ENCODE results near the gene MAPK7. TPM values are rescaled to one million over a fixed set of nuclear protein-coding genes. Genes with fewer than 3 reads are reported as not detected.

MAPK7 gene
- total and polyA plus RNA-seq, 8 donors: 19.8 to 33.8 (median 24.3) TPM

DNA sequence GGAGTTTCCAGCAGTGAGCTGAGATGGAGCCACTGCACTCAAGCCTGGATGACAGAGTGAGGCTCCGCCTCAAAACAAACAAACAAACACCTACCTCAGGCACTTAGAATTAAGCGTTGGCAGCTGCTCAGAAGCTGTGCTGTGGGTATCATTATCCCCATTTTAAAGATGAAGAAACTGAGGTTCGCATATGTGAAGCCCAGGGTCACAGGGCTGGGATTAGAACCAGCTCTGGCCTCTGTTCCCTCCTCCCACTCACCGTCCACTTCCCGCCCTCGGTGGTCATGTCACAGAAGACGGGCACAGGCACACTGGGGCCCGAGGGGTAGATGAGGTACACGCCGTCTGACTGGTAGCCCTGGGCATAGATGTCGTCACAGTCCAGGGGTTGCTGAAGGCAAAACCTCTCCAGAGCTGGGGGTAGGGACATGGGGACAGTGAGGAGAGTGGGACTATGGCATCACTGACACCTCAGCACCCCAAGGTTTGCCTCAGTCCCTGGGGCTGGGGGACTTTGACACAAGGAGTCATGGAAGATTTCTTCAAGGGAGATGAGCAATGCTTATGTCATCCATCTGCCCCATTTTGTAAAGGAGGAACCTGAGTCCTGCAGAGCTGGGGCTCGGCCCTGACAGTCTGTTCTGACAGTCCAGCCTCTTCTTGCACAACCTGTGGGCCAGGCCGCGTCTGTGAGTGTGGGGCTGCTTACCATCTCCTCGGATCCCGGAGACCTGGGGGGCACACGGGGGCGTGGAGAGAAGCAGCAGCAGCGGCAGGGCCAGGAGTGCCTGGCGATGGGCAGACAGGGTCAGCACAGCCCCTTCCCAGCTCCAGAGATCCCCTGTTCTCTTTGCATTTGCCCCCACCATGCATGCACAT is 8.0 kb downstream of the MAPK7 start:
- intact Hi-C loops (cut with DNase I): no loop called here
- Histone ChIP-seq H3K27me3 (no peaks in the 10 kb centered on the region), H3K9me3 (no peaks in the 10 kb centered on the region), H3K36me3 (peaks cover 0 to 45% of the 10 kb centered on the region in 2 donors), H3K4me1 (peaks cover 26 to 68% of the 10 kb centered on the region in 2 donors), H3K27ac (peak overlapping the region; percentile 63 to 72), H3K4me3 (peak overlapping the region; percentile 10 to 25)
- peak; percentile 42 for ATAC-seq
- peak in 2 of 4 donors; percentile 79 to 92 for DNase-seq
- TF ChIP-seq, protein P1, sequence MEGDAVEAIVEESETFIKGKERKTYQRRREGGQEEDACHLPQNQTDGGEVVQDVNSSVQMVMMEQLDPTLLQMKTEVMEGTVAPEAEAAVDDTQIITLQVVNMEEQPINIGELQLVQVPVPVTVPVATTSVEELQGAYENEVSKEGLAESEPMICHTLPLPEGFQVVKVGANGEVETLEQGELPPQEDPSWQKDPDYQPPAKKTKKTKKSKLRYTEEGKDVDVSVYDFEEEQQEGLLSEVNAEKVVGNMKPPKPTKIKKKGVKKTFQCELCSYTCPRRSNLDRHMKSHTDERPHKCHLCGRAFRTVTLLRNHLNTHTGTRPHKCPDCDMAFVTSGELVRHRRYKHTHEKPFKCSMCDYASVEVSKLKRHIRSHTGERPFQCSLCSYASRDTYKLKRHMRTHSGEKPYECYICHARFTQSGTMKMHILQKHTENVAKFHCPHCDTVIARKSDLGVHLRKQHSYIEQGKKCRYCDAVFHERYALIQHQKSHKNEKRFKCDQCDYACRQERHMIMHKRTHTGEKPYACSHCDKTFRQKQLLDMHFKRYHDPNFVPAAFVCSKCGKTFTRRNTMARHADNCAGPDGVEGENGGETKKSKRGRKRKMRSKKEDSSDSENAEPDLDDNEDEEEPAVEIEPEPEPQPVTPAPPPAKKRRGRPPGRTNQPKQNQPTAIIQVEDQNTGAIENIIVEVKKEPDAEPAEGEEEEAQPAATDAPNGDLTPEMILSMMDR (IDR thresholded peaks at IDR 0.05): no peak

DNA sequence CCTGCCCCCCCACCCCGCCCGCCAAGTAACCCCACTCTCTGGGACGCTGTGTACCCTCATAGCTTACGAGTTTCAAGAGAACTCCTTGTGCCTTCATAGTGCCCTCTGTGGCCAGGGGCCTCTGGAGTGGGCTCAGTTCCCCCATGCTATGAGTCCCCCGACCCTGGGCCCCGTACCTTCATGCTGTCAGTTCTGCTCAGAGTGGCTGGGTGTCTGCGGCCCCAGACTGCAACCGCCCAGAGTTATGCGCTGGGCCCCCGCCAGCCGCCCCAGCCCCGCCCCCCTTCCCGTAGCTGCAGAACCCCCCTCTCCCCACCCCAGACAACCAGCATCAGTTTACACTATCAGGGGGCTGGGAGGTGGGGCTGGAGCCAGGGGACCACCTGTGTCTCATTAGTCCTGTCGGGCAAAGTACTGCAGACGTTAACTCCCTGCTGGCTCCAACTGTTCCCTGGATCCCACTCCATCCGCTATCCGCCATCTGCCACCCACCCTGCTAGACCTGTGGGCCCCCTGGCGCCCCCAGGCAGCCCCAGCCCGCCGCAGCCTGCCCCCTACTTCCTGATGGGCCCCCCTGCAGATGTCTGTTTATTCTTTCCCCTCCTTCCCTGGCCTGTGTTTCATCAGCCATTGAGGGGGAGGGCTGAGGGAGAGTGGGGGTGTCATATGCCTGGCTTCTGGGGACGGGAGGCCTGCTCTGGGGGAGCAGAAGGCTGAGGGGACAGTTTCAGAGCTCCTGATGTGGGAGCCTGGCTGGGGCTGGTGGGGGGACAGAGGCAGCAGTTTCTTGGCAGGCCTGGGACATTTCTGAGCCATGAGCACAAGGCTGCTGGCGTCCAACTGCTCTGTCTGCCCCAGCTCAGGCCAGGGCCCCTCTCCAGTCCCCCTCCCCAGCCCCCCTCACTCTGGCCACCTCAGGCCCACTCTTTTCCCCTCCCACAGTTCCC is 8.9 kb downstream of the MAPK7 start, which contains the start of gene MFAP4:
MFAP4 (minus strand) TSS at position 217 of the 947 bp plus-strand sequence; CDS start at position 182, 35 bp downstream.
- DNase-seq (peak; percentile 66 to 97 (median 84)), ATAC-seq (peak; percentile 39)
- peak within 1 kb of the TSS; percentile 63 to 72 for H3K27ac ChIP-seq
- peaks cover 0 to 36% of the 10 kb centered on the region in 2 donors for H3K36me3 ChIP-seq
- no peaks in the 10 kb centered on the region for H3K27me3 ChIP-seq
- peaks cover 26 to 65% of the 10 kb centered on the region in 2 donors for H3K4me1 ChIP-seq
- TF ChIP-seq, protein P1 (IDR thresholded peaks at IDR 0.05): no peak
- intact Hi-C loops (cut with DNase I): no loop called here
- H3K4me3 ChIP-seq: peak within 1 kb of the TSS; percentile 10 to 25
- H3K9me3 ChIP-seq: no peaks in the 10 kb centered on the region

DNA sequence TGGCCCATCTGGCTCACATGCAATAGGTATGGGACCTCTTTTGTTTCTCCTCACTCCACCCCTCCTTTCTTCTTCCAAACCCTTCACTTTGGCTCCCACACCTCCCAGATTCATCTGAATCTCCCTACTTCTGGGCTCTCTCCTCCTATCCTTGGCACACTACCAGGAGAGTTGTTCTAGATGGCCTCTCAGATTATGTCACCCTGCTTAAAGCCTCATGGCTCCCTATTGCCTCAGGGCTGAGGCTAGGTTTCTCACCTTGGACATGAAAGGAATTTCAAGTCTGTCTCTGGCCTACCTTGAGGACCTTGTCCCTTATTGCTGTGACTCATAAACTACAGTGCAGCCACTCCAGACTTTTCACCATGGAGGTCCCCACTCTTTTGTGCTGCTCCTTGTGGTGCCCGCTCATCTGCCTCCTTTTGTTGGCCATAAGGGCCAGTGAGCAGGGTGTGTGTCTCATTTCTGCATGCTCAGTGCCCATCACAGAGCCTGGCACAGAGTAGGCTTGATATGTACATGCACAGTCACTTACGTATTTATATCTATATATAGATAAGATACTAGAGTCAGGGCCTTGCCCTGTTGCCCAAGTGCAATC is 9.7 kb downstream of the MAPK7 start:
- Histone ChIP-seq H3K27ac (peak overlapping the region; percentile 63 to 72), H3K4me1 (peaks cover 26 to 62% of the 10 kb centered on the region in 2 donors), H3K4me3 (no peak overlapping the region), H3K36me3 (peaks cover 0 to 28% of the 10 kb centered on the region in 2 donors), H3K27me3 (no peaks in the 10 kb centered on the region), H3K9me3 (no peaks in the 10 kb centered on the region)
- ATAC-seq (peak; percentile 8), DNase-seq (peak in 1 of 4 donors; percentile 31)
- TF ChIP-seq, protein P1 (IDR thresholded peaks at IDR 0.05): no peak
- intact Hi-C loops (cut with DNase I): no loop called here

DNA sequence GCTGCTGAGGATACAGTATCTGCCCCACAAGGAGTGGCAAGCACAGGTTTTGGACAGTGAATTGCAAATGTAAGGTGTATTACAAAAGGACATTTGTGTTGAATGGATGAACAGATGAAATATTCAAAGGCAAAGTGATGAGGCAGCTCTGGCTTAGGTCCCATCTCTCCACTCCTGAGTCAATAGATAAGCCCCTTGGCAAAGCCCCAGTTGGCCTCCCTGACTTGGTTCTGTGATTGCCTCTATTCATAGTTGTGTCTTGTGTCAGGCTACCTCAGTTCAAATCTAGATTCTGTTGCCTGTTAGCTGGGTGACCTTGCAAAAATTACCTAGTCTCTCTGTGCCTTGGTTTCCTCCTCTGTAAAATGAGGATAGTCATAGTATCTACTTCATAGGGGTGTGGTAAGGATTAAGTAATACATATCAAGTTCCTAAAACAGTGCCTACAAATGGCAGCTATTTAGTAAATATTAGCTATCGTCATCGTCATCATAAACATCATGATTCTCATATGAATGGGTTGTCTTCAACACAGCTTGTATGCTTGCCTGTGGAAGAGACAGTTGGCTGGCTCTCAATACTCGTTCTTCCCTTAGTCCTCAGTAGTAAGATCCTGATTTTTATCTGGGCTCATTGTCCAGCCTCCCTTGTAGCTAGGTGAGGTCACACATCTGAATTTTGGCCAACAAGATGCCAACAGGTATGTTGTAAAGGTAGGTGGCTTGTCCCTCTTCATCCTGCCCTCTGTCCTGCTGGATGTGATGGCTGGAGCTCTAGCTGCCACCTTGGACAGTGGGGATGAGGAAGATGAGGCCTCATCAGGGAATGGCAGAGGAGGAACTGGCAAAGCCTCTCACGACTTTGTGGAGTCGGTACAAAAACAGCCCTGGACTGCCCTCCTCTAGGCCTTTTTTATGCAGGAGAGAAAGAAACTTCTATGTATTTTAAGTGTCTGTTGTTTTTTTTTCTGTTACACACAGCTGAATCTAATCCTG is 10.8 kb downstream of the MAPK7 start:
- no peaks in the 10 kb centered on the region for H3K27me3 ChIP-seq
- TF ChIP-seq, protein P1 (IDR thresholded peaks at IDR 0.05): no peak
- ATAC-seq (no peak), DNase-seq (peak in 1 of 4 donors; percentile 23)
- H3K4me3 ChIP-seq: no peak overlapping the region
- peaks cover 26 to 54% of the 10 kb centered on the region in 2 donors for H3K4me1 ChIP-seq
- H3K9me3 ChIP-seq: no peaks in the 10 kb centered on the region
- H3K27ac ChIP-seq: peak overlapping the region in 1 of 2 donors; percentile 72
- intact Hi-C loops (cut with DNase I): no loop called here
- peaks cover 0 to 17% of the 10 kb centered on the region in 2 donors for H3K36me3 ChIP-seq
